ENCODE results near the gene DCAF6. TPM values are rescaled to one million over a fixed set of nuclear protein-coding genes. Genes with fewer than 3 reads are reported as not detected.
A peak's percentile ranks its signal among the peaks of the same experiment; 100 is the strongest.
"Not testable (repeated sequence)": the region's sequence is repeated elsewhere in the genome, so short reads cannot be mapped to it uniquely, and the experiment has no call there.

DCAF6 gene
- total RNA-seq, 1 donor = 28.3 TPM

DNA sequence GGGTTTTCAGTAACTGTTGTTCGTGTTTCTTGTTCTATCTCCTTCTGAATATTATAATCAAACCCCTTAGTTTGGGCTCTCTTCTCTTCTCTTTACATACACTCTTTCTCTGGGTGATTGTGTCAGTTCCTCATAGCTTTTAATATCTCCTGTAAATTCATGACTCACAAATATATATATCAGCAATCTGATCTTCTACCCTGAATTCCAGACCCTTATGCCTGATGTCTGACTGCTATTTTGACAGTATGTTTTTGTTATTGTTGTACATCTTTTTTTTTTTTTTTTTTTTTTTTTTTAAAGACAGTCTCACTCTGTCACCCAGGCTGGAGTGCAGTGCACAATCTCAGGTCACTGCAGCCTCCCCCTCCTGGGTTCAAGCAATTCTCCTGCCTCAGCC lies 71.2 kb downstream of the DCAF6 start:
- no peak for DNase-seq (ENCODE audit: low read depth in 2 of 3, low spot score in 2 of 3)

DNA sequence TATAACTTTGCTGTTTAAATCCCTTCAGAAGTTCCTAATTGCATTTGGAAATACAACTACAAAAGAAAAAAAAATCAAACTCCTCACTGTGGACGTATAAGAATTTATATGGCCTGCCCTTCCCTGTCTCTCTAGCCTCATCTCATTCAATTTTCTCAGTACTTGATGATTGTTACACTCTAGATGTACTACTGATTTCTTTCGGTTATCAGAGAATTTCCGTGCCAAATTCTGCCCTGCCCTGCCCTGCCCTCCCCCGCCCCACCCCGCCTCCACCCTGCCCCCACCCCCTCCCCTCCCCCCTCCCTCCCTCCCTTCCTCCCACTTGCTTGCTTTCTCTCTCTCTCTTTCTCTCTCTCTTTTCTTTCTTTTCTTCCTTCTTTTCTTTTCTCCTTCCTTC lies 72.1 kb downstream of the DCAF6 start:
- DNase-seq (ENCODE audit: low read depth in 2 of 3, low spot score in 2 of 3) = no peak

DNA sequence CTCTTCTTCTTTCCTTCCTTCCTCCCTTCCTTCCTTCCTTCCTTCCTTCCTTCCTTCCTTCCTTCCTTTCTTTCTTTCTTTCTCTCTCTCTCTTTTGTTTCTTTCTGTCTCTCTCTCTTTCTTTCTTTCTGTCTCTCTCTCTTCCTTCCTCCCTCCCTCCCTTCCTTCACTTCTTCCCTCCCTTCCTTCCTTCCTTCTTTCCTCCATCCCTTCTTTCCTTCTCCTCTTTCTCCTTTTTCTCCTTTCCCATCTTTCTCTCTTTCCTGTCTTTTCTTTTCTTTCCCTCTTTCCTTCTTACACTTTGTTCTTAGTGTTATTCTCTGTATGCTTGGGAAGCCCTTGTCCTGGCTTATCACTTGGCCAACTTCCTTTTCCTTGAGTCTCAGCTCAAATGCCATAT lies 72.8 kb downstream of the DCAF6 start:
- no peak for DNase-seq (ENCODE audit: low read depth in 2 of 3, low spot score in 2 of 3)

DNA sequence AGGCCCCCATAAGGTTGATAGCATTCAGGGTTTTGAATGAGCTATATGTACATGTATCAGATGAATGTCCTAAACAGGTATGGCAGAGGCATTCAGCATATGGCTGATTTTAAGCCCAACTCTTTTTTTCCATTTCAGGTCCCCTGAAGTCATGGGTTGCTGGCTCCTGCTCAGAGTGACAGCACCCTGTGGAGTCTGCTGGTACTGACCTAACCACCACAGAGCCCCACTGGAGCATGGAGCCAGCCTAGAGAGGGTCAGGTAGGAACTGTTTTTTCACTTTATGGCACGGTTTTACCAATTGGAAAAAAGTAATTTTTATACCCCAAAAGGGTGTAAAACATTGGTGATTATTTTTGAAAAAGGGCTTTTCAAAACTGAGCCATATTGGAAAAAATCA lies 82.9 kb downstream of the DCAF6 start:
- peak in 1 of 3 donors; percentile 3 for DNase-seq (ENCODE audit: low read depth in 2 of 3, low spot score in 2 of 3)

DNA sequence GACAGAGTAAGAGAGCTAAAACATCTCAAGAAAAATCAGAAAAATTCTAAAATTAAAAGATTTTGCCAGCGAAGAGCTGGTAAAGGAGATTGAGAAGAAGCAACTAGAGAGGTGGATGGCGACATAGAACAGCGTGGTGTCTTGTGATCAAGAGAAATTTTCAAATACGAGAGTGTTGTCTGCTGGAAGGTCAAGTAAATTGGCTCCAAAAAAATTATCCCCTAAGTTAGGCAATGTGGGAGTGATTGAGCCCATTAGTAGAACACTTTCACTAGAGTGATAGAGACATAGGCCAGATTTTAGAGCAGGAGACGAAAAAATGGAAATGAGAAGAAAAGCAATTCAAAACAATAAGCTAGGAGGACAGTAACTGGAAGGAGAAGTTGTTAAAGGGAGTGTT lies 94.7 kb downstream of the DCAF6 start:
- DNase-seq (ENCODE audit: low read depth in 2 of 3, low spot score in 2 of 3) = no peak

DNA sequence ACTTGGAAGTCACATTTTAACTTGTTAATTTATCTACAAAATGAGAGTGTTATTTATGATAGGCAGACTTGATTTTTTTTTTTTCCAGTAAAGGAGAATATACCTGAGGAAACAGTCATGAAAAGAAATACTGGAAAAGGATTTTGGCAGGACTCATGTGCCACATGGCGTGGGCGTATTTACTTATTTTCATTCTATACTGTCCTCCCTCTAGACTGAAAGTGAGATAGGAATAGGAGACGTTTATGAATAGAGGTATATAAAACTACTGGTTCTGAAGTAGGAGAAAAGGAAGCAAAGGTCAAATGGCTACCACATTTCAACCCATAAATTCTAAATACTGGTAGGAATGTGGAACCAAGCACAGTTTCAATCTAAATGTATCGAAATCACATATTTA lies 95.1 kb downstream of the DCAF6 start:
- no peak for DNase-seq (ENCODE audit: low read depth in 2 of 3, low spot score in 2 of 3)

DNA sequence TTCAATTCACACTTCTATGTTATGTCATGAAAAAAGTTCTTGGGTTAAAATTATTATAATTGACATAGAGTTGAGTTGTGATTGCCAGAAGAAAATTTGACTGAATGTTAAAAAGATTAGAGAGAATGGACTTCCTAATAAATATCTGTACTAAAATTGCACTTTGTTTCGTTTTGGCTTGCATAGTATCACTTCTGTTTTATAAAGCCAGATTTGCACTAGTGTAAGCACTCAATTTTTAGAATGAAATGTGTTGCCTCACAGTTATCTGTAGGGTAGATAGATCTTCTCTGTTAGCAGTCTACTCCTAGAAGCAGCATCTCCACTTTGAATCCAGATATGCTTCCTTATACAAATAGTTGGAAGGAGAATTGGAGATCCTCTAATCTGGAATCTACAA lies 95.5 kb downstream of the DCAF6 start:
- DNase-seq (ENCODE audit: low read depth in 2 of 3, low spot score in 2 of 3) = no peak

DNA sequence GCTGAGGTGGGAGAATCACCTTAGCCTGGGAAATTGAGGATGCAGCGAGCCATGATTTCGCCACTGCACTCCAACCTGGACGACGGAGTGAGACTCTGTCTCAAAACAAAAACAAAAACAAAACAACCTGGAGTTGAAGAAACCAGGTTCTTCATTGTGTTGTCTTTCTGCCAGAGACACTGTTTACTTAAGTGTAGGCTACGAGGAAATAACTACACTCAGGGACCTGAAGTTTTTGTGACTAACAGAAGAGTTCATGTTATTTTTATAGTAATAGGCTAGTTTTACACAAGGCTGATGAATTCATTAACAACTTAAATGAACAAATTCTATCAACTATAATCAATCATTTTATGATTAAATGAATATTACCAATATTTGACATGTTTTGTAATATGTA lies 98.9 kb downstream of the DCAF6 start:
- no peak for DNase-seq (ENCODE audit: low read depth in 2 of 3, low spot score in 2 of 3)

DNA sequence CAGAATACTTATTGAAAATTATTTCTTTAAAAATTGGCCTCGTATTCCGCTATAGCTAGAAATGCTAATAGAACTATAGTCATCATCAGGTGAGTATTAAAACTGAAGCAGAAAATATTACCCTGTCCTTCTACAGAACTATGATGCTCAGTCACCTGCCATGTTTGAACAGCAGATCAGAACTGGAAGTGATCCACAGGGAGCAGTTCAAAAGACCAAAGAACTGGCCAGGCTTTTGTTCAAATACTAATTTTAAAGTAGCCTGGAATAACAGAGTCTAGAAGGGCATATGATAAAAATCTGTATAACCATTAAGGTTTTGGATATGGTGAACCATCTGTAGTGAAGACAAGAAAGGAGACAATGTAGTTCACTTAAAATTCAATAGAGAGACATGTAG lies 105.9 kb downstream of the DCAF6 start:
- no peak for DNase-seq (ENCODE audit: low read depth in 2 of 3, low spot score in 2 of 3)

DNA sequence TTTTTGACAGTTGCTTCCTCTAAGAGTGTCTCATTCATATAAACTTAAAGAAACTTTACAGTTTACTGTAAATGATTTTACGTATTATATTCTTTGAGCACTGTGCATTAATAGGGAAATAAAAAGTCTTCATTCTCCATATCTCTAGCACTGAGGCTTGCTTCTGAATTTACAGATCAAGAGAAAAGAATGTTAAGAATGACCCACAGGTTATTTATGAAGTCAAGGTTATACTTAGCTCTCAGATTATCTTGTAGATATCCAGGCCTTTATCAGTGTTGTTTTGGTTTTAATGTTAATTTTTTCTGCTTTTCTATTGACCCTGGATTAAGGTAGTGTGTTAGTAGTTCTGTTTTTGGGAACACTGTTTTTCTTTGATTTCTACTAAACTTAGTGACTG lies 108.8 kb downstream of the DCAF6 start:
- DNase-seq (ENCODE audit: low read depth in 2 of 3, low spot score in 2 of 3) = no peak

DNA sequence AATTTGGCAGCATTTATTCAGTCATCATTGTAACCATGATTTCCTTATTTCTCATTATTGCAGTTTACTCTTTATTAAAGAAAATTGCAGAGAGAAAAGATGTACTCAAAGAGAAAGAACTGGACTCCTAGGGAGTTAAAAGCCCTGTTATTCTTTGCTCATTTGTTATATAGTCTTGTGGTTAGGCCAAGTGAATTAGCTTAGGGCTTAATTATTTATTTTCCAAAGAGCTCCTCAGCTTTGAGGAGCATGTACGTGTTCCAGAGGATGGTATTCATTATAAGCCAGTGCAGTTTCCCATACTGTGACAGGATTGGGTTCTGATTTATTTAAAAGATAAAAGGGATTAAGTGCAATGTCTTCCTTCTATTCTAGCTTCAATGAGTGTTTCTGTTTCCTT lies 113.8 kb downstream of the DCAF6 start:
- no peak for DNase-seq (ENCODE audit: low read depth in 2 of 3, low spot score in 2 of 3)

DNA sequence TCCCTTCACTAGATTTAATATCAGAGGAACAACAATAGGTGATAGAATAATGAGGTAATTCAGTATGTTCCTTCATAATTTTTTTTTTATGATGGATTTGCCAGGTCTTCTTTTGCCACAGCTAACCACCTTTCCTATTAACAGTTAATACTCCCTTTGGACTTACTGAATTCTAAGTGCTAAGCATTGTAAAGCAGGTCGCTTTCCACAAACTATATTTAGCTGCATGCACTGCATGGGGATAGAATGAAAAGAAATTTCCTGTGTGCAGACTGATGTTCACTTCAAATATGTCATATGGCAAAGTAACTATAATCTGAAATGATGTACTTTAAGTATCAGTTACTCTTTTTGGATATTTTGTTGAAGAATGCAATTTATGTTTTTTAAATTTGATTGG lies 114.4 kb downstream of the DCAF6 start:
- DNase-seq (ENCODE audit: low read depth in 2 of 3, low spot score in 2 of 3) = no peak

DNA sequence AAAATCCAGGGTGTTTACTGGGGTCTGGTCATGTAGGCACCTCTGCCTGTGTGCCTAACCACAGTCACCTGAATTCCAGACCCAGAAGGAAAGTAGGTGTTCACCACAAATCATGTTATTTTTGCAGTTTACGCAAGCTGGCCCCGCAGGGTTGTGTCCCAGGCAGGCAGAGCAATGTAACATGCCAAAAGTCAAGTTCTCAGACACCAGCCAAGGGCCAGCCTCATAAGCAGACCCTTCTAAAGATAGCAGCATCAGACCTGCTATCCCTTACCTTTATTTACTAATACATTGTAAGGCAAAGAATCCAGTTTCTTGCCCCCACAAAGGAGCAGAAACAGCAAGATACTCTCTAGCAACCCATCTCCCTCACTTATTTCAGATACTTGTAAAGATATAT lies 117.2 kb downstream of the DCAF6 start:
- no peak for DNase-seq (ENCODE audit: low read depth in 2 of 3, low spot score in 2 of 3)

DNA sequence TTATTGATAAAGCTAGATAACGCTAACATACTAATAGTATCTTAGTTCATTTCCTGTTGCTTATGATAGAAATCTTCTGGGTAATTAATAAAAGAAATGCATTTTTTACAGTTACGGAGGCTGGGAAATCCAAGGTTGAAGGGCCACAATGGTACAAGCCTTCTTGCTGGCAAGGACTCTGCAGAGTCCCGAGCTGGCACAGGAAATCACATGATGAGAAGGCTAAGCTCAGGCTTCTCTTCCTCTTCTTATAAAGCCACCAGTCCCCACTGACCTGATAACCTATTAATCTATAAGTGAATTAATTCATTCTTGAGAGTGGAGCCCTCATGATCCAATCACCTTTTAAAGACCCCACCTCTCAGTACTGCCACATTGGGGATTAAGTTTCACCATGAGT lies 117.6 kb downstream of the DCAF6 start:
- peak in 1 of 3 donors; percentile 3 for DNase-seq (ENCODE audit: low read depth in 2 of 3, low spot score in 2 of 3)

DNA sequence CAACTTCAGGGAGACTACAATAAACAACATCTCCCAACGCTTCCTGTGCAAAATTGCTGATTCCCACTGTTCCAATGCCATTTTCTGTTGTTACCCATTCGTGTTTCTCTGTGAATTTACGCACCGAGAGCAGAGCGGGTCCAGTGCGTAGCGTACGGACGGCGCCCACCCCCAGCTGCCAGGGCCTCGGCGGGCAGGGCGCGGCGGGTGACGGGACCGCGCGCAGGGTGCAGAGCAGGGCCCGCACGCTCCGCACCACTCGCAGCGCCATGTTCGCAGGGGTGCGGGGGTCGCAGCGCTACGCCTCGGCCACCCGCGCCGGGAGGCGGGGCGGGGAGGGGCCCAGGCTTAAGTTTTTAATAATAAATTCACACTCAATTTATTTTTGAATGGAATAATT lies 119.7 kb downstream of the DCAF6 start:
- not testable (repeated sequence) for DNase-seq (ENCODE audit: low read depth in 2 of 3, low spot score in 2 of 3)

DNA sequence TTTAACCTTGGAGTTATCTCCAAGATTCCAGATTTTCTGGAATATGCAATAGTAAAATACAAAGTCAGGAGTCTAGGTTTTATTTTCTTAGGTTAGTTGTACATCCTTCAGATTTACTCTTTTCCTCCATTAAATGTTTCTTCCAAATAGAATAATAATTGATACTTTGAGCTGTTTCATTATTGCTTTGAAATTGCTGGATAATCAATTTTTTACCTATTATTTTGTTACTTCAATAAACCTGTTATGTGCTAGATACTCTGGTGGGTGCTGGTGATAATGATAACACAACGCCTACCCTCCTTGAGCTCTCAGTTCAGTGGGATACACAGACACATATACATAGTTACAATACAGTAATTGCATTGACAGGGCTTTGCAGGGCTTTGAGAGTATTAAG lies 120.9 kb downstream of the DCAF6 start:
- DNase-seq (ENCODE audit: low read depth in 2 of 3, low spot score in 2 of 3) = no peak

DNA sequence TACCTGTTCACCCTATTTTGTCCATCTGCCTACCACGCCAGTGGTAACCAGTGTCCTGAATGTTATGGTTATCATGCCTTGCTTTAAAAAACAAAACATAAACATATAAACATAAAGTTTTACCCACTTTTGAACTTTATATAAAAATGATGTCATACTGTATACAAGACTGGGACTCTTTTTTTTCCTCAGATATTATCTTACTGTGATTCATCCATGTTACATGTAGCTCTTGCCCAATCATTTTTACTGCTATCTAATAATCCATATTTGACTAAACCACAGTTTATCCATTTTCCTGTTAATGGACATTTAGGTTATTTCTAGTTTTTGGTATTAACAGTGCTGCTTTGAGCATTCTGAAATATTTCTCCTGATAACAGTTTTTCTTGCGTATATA lies 121.4 kb downstream of the DCAF6 start:
- DNase-seq (ENCODE audit: low read depth in 2 of 3, low spot score in 2 of 3) = no peak

DNA sequence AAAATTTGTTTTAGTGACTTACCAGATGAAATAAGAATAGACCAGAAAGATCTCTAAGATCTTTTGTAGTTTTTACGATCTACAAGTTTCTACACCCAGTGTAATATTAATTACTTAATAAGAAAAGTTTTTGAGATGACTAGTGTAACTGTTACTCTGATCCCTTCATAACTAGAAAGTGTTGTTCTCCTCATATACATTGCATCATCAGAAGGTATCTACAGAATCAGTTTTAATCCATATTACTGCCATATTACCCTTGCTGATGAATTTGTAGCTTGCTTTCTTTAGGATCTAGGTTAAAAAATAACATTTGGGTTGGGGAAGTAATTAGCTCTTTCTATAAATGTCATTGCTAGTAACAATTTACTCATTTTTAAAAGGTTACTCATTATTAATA lies 127.7 kb downstream of the DCAF6 start:
- no peak for DNase-seq (ENCODE audit: low read depth in 2 of 3, low spot score in 2 of 3)

DNA sequence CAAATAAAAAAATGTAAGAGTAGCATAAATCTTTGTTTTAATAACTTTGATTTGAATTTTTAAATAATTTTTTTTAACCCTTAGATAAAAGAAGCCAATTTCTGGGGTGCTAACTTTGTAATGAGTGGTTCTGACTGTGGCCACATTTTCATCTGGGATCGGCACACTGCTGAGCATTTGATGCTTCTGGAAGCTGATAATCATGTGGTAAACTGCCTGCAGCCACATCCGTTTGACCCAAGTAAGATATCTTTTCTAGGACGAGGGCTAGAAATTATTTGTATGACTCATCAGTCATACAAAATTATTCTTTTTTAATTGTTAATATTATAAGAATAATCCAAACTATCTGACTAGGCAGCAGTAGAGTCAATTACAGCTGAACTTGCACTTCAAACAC lies 129.0 kb downstream of the DCAF6 start:
- no peak for DNase-seq (ENCODE audit: low read depth in 2 of 3, low spot score in 2 of 3)

DNA sequence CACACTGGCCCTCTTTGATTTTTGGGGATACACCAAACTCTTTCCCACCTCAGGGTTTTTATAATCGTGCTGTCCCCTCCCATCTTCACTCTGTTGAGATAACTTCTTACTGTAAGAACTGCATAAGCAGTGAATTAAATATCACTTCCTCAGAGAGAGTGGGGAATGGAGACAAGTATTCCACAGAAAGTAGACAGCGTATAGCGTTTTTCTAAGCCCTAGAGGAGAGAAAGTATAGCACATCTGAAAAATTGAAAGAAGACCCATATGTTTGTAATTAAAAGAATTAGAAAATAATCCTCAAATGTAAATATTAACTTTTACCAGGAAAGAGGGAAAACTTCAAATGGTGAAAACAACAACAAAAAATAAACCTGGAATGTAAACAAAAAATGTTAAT lies 132.9 kb downstream of the DCAF6 start:
- DNase-seq (ENCODE audit: low read depth in 2 of 3, low spot score in 2 of 3) = no peak

DNA sequence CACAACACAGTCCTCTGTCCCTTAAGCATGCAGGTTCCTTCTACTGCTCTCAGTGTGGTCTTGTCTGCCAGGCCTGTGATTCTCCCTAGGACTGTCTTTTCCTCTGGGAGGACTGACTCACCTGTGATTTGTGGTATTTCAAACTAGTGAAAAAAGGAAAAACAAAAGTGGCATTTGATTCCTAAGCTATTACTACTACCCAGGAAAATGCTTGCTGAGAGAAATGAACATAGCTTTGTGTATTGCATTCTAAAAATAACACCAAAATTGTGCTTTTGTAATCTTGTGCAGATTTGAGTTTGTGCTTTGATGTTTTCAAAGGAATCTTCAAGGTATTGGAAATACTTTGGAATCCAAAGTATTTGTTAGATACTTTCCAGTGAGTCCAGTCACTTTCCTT lies 143.3 kb downstream of the DCAF6 start:
- DNase-seq (ENCODE audit: low read depth in 2 of 3, low spot score in 2 of 3) = no peak

DNA sequence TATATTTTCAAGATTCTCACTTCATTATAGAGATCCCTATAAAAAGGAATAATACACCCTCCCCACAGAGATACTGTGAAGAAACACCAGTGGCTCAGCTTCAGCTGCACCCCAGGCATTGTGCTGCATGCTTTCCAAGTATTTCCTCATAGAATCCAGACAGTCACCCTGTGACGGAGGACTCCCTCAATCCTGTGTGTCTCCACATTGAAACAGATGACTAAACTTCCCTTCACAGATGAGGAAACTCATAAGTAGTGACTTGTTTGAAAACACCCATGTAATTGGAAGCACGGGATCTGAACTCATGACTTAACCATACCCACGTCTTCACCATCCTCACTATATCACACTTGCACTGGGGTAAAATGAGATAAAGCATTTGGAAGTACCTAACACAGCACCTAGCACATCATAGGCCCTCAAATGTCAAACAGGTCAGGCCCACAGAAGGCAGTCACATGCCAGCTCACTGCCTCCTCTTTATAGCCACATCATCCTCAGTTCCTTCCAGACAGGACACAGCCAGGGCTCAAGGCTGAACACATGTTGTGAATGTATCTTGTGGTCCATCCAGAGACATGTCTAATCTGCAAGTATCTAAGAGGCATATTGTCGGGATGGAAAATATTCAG lies 145.0 kb downstream of the DCAF6 start:
- no peak for DNase-seq (ENCODE audit: low read depth in 2 of 3, low spot score in 2 of 3)
